Brain microvascular endothelial cell (primary cell): Measurements from ENCODE around the gene NAE1.
A peak's percentile ranks its signal among the peaks of the same experiment; 100 is the strongest.

Source experiments
- DNase-seq: peaks from one replicate; pipeline ENCODE4 v3.0.0-alpha.2; 2020
- H3K27ac ChIP-seq: fragments of 250-450 bp; sonication (Bioruptor Pico); 2 replicates; pipeline ENCODE4 v1.5.1; 2020; ENCODE audit warnings: mild to moderate bottlenecking, moderate library complexity
- H3K27me3 ChIP-seq: fragments of 250-450 bp; sonication (Bioruptor Pico); replicated peaks from 2 replicates; pipeline ENCODE4 v1.5.1; 2020; ENCODE audit warnings: mild to moderate bottlenecking
- H3K36me3 ChIP-seq: fragments of 250-450 bp; sonication (Bioruptor Pico); replicated peaks from 2 replicates; pipeline ENCODE4 v1.5.1; 2020; ENCODE audit warnings: mild to moderate bottlenecking
- H3K4me3 ChIP-seq: 2 replicates; pipeline ENCODE4 v1.5.1; 2011; ENCODE audit warnings: low read depth, mild to moderate bottlenecking, control low read depth, low read length, moderate library complexity
- in situ Hi-C: cut with HindIII; loops from 2 replicates; pipeline ENCODE4 v1.10.0; 2017; ENCODE audit warnings: low sequenced_read_pairs, low pct_ligation_motif_present
- TF ChIP-seq, protein P1 (sequence below): IDR thresholded peaks from 2 replicates; pipeline ENCODE4 v1.5.1; 2011; ENCODE audit warnings: low read depth, mild to moderate bottlenecking, moderate library complexity, low read length, control low read depth, inconsistent platforms; ENCODE audit errors: missing control alignments

The NAE1 gene

GRCh38 chr16:66853261-66854139 is 22.7 kb upstream of the NAE1 start:
- in situ Hi-C loops, result no loop called here
- H3K27ac ChIP-seq, result no peak overlapping the region
- no peak for DNase-seq
- H3K36me3 ChIP-seq, result no peaks in the 10 kb centered on the region
- TF ChIP-seq, protein P1, sequence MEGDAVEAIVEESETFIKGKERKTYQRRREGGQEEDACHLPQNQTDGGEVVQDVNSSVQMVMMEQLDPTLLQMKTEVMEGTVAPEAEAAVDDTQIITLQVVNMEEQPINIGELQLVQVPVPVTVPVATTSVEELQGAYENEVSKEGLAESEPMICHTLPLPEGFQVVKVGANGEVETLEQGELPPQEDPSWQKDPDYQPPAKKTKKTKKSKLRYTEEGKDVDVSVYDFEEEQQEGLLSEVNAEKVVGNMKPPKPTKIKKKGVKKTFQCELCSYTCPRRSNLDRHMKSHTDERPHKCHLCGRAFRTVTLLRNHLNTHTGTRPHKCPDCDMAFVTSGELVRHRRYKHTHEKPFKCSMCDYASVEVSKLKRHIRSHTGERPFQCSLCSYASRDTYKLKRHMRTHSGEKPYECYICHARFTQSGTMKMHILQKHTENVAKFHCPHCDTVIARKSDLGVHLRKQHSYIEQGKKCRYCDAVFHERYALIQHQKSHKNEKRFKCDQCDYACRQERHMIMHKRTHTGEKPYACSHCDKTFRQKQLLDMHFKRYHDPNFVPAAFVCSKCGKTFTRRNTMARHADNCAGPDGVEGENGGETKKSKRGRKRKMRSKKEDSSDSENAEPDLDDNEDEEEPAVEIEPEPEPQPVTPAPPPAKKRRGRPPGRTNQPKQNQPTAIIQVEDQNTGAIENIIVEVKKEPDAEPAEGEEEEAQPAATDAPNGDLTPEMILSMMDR, result no peak
- no peak overlapping the region for H3K4me3 ChIP-seq
- peaks cover 1% of the 10 kb centered on the region for H3K27me3 ChIP-seq

DNA sequence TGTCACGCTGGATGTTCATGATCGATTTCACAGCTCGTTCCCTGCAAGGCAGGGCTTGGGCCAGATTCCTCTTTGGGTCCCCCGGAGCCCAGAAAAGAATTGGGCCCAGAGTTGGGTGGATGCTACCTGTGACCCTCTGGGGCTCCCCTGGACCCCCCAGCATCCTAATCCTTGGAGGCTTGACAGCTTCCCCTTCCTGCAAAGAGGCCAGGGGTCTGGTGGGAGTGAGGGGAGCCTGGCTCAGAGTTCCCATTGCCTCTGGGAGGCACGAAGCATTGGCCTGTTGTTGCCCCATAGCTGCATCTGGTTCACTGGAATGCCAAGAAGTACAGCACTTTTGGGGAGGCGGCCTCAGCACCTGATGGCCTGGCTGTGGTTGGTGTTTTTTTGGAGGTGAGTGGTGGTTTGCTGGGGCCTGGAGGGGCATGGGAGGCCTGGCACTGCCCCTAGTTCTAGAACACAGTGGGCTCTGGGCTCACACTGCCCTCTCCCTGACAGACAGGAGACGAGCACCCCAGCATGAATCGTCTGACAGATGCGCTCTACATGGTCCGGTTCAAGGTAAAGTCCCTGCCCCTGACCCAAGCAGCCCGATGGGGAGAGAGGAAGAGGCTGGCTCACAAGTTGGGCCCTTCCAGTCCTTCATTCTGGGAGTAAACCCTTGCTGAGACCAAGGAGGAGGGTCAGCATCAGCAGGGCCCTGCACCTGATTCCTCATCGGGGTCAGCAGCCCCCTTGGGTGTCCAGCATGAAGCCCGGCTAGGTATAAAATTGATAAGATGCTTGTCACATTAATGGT is 20.6 kb upstream of the NAE1 start:
- no peaks in the 10 kb centered on the region for H3K36me3 ChIP-seq
- DNase-seq, result no peak
- H3K27me3 ChIP-seq, result peaks cover 12% of the 10 kb centered on the region
- TF ChIP-seq, protein P1, result no peak
- no peak overlapping the region for H3K4me3 ChIP-seq
- H3K27ac ChIP-seq, result no peak overlapping the region
- in situ Hi-C loops, result no loop called here

DNA sequence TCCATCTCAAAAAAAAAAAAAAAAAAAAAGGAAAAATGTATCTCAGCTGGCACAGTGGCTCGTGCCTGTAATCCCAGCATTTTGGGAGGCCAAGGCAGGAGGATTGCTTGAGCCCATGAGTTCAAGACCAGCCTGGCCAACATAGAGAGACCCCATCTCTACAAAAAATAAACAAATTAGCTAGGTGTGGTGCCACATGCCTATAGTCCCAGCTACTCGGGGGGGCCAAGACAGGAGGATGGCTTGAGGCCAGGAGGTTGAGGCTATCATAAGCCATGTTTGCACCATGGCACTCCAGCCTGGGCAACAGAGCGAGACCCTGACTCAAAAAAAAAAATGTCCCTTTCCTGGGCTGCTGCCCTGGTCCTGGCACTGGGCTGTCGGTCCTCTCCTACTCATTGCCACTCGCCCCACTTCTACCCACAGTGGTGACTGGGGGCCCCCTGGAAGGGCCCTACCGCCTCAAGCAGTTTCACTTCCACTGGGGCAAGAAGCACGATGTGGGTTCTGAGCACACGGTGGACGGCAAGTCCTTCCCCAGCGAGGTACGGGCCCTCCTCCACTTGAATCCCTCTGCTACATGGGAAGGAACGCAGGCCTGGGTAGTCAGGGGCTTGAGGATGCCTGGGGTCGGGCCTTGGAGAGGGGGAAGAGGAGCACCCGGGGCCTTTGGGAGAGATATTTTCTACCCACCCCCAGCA is 19.5 kb upstream of the NAE1 start:
- DNase-seq, result no peak
- TF ChIP-seq, protein P1, result no peak
- Histone ChIP-seq H3K27me3 (peaks cover 23% of the 10 kb centered on the region), H3K36me3 (no peaks in the 10 kb centered on the region), H3K27ac (no peak overlapping the region), H3K4me3 (no peak overlapping the region)
- in situ Hi-C loops, result no loop called here

DNA sequence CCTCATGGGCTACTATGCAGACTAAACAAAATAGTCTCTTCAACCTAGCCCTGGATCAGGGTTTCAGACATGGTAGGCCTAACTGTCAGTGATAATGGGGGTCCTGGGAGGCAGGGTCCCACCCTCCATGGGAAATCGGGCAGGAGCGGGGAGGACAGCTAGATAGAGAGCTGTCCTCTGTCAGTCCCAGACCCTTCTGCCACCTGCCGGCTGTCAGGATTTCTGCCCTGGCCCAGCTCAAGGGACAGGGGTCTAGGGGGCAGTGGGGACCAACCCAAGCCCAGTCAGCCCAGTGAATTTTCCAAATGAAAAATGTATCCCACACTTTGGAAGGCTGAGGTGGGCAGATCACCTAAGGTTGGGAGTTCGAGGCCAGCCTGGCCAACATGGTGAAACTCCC is 18.8 kb upstream of the NAE1 start:
- H3K36me3 ChIP-seq, result no peaks in the 10 kb centered on the region
- in situ Hi-C loops, result no loop called here
- peaks cover 29% of the 10 kb centered on the region for H3K27me3 ChIP-seq
- DNase-seq, result no peak
- H3K27ac ChIP-seq, result no peak overlapping the region
- no peak overlapping the region for H3K4me3 ChIP-seq
- TF ChIP-seq, protein P1, result peak; percentile 18

GRCh38 chr16:66849021-66849420 is 18.2 kb upstream of the NAE1 start:
- H3K4me3 ChIP-seq, result no peak overlapping the region

More at GRCh38 chr16:66849021-66849420, 18.2 kb upstream of the NAE1 start:
- Histone ChIP-seq H3K36me3 (no peaks in the 10 kb centered on the region), H3K27me3 (peaks cover 32% of the 10 kb centered on the region), H3K27ac (no peak overlapping the region)
- TF ChIP-seq, protein P1, result no peak
- no peak for DNase-seq
- in situ Hi-C loops, result no loop called here
